Right atrium auricular region (tissue), 2 donors: ENCODE data around the gene LRBA. TPM values are rescaled to one million over a fixed set of nuclear protein-coding genes. Genes with fewer than 3 reads are reported as not detected.

Source experiments
- DNase-seq: peaks from one replicate; pipeline ENCODE4 v3.0.0-alpha.2; 2019; ENCODE audit warnings: low spot score
- H3K27ac ChIP-seq, 2 donors: fragments of 200-600 bp; sonication (generic); 1 replicate in 1 of 2; 2 replicates in 1 of 2; pipeline ENCODE4 v1.5.1; 2016 to 2019
- H3K27me3 ChIP-seq, 2 donors: fragments of 200-600 bp; sonication (generic); one replicate each; pipeline versions ENCODE4 v1.5.1 to v1.6.0; 2017 to 2019
- H3K36me3 ChIP-seq: fragments of 200-600 bp; sonication (generic); one replicate; pipeline ENCODE4 v1.5.1; 2016
- H3K4me1 ChIP-seq, 2 donors: fragments of 200-600 bp; sonication (generic); one replicate each; pipeline versions ENCODE4 v1.5.1 to v1.6.0; 2017 to 2019
- H3K4me3 ChIP-seq, 2 donors: fragments of 200-600 bp; sonication (generic); 1 replicate in 1 of 2; 2 replicates in 1 of 2; pipeline ENCODE4 v1.5.1; 2017 to 2019; ENCODE audit warnings: mild to moderate bottlenecking in 1 of 2, moderate library complexity in 1 of 2
- H3K9me3 ChIP-seq, 2 donors: fragments of 200-600 bp; sonication (generic); one replicate each; pipeline ENCODE4 v1.5.1; 2019
- CTCF ChIP-seq, 2 donors: fragments of 200-600 bp; sonication (generic); IDR thresholded peaks; one replicate each; pipeline ENCODE4 v1.5.1; 2019; ENCODE audit warnings: antibody characterized with exemption in 2 of 2
- total RNA-seq, 2 donors: library from RNA; depleted of rRNA; stranded (reverse); fragments of >200 nt; gene quantifications; one replicate each; pipeline ENCODE4 v1.1.0, GENCODE V29; 2016

The LRBA gene
- total RNA-seq, 2 donors from 2014 or later: 20.8 to 37.7 TPM

- DNase-seq: no peak
- TF ChIP-seq CTCF (IDR thresholded peaks at IDR 0.05): no peak
- Histone ChIP-seq H3K4me1 (no peaks in the 10 kb centered on the region), H3K36me3 (no peaks in the 10 kb centered on the region), H3K27ac (no peak overlapping the region), H3K4me3 (no peak overlapping the region), H3K9me3 (no peaks in the 10 kb centered on the region), H3K27me3 (no peaks in the 10 kb centered on the region)
These were observed 563.2 kb downstream of the LRBA start for GRCh38 chr4:150451883-150452282.

GRCh38 chr4:150447356-150447755 is 567.7 kb downstream of the LRBA start:
- Histone ChIP-seq H3K27ac (no peak overlapping the region), H3K4me1 (no peaks in the 10 kb centered on the region), H3K9me3 (no peaks in the 10 kb centered on the region), H3K4me3 (no peak overlapping the region), H3K36me3 (no peaks in the 10 kb centered on the region), H3K27me3 (no peaks in the 10 kb centered on the region)
- DNase-seq: no peak
- no peak for TF ChIP-seq CTCF (IDR thresholded peaks at IDR 0.05)

GRCh38 chr4:150439451-150439933 is 575.6 kb downstream of the LRBA start:
- H3K27ac ChIP-seq: no peak overlapping the region
- H3K4me3 ChIP-seq: no peak overlapping the region
- no peaks in the 10 kb centered on the region for H3K36me3 ChIP-seq
- no peak for TF ChIP-seq CTCF (IDR thresholded peaks at IDR 0.05)
- H3K27me3 ChIP-seq: no peaks in the 10 kb centered on the region
- H3K9me3 ChIP-seq: no peaks in the 10 kb centered on the region
- DNase-seq: no peak
- H3K4me1 ChIP-seq: no peaks in the 10 kb centered on the region

- Histone ChIP-seq H3K27ac (no peak overlapping the region), H3K27me3 (no peaks in the 10 kb centered on the region), H3K4me3 (no peak overlapping the region), H3K36me3 (no peaks in the 10 kb centered on the region), H3K9me3 (no peaks in the 10 kb centered on the region), H3K4me1 (no peaks in the 10 kb centered on the region)
- no peak for TF ChIP-seq CTCF (IDR thresholded peaks at IDR 0.05)
- no peak for DNase-seq
These were observed 578.3 kb downstream of the LRBA start for GRCh38 chr4:150436598-150437370.

- TF ChIP-seq CTCF (IDR thresholded peaks at IDR 0.05): no peak
- H3K4me1 ChIP-seq: no peaks in the 10 kb centered on the region
These were observed 583.9 kb downstream of the LRBA start for GRCh38 chr4:150431221-150431620.

GRCh38 chr4:150425161-150425560 is 589.9 kb downstream of the LRBA start:
- no peaks in the 10 kb centered on the region for H3K27me3 ChIP-seq
- no peaks in the 10 kb centered on the region for H3K36me3 ChIP-seq
- H3K4me3 ChIP-seq: no peak overlapping the region
- TF ChIP-seq CTCF (IDR thresholded peaks at IDR 0.05): no peak
- H3K4me1 ChIP-seq: no peaks in the 10 kb centered on the region
- DNase-seq: no peak
- H3K27ac ChIP-seq: no peak overlapping the region
- no peaks in the 10 kb centered on the region for H3K9me3 ChIP-seq

More at GRCh38 chr4:150431221-150431620, 583.9 kb downstream of the LRBA start:
- DNase-seq: no peak
- H3K9me3 ChIP-seq: no peaks in the 10 kb centered on the region
- no peaks in the 10 kb centered on the region for H3K36me3 ChIP-seq
- no peak overlapping the region for H3K27ac ChIP-seq
- H3K27me3 ChIP-seq: no peaks in the 10 kb centered on the region
- no peak overlapping the region for H3K4me3 ChIP-seq
